Activated T-cell treated with anti-CD3 and anti-CD28 coated beads, Interleukin-2, amount 50 U/mL, for 4 hours (primary cell): ENCODE data around the gene GLT8D1. TPM values are rescaled to one million over a fixed set of nuclear protein-coding genes. Genes with fewer than 3 reads are reported as not detected.
A peak's percentile ranks its signal among the peaks of the same experiment; 100 is the strongest.

ENCODE experiments used
- ATAC-seq, 2 donors: fragments of 200-7000 bp; cut with Tn5 transposase; one replicate each; pipeline ENCODE4 v1.10.0; 2021
- DNase-seq: peaks from one replicate; pipeline ENCODE4 v3.0.0-alpha.2; 2020
- H3K27me3 Mint-ChIP-seq: one replicate; pipeline ENCODE4 v1.8.0; 2021; ENCODE audit warnings: low read depth, mixed read lengths
- H3K36me3 Mint-ChIP-seq: one replicate; pipeline ENCODE4 v1.8.0; 2022; ENCODE audit warnings: mixed read lengths; ENCODE audit not compliant: insufficient read depth
- H3K4me1 Mint-ChIP-seq: one replicate; pipeline ENCODE4 v1.8.0; 2021; ENCODE audit warnings: low read depth, mixed read lengths
- H3K4me3 Mint-ChIP-seq: one replicate; pipeline ENCODE4 v1.8.0; 2021; ENCODE audit warnings: mild to moderate bottlenecking, moderate library complexity, mixed read lengths
- H3K9me3 Mint-ChIP-seq: one replicate; pipeline ENCODE4 v1.8.0; 2021; ENCODE audit warnings: mixed read lengths
- total RNA-seq, 3 donors: library from RNA; stranded (reverse); gene quantifications; one replicate each; pipeline ENCODE4 v1.2.1, GENCODE V29; 2021

The GLT8D1 gene
- total RNA-seq, 3 donors from 2014 or later, result 30.1 to 31.9 (median 30.6) TPM

DNA sequence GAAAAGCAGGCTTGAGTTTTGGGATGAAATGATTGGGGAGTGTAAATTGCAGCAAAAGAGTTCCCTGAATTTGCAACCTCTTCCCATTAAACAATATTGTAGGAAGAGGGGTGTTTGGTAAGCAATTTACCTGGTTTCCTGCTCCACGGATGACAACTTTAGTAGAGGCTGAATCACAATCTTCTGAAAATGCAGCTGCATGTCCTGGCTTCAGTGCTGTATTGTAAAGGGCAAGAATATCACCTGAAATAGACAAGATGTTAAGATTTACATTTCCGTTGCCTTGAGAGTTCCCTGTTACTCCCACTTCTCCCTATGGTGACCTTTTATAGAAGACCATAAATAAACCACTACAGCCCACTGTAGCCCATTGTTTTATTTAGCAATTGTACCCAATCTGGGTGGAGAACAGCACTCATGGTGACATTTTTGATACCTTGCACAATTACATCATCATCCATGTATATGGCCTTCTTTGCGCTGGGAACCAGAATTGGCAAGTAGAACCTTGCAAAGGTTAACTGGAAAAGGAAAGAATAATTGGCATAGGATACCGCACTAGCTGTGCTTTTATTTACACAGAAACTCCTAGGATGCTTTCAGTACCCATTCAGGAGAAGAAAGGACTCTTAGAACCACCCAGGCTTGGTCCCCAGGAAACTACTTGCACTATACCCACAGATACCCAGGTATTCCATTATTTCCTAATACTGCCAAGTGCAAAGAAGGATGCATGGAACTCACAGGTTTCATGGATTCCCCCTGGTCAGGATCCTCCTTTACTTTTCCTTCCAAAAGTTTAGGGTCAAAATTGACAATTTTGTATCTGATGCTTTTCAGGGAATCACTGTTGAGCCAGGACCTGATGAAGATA is 9.6 kb downstream of the GLT8D1 start:
- peaks cover 45% of the 10 kb centered on the region for H3K36me3 Mint-ChIP-seq

DNA sequence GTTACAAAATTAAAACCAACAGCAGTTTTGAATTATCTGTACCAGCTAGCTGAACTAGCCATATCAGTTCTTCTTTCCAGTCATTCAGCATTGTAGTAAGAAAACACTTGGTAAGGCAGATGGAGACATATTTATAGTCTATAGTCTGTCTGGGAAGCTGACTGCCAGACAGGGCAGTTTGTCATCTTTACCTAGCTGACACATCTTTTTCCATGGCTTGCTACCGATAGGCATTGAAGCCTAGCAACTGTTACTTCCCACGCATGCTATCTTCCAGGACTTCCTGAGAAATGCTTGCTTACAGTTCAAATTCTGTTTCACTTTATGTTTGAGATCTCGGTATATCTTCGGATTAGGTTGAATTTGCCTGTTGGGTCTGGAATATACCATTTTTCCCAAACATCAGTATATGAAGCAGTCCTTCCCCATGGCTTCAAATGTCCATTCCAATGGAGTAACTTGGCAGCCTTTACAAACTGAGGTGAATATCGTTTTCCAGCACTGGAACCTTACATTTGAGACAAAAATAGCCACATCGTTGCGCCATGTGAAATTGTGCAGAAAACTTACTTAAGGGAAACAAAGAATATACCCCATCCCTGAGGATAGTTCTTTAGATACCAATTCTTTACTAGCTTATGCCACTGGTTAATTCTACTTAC is 10.9 kb downstream of the GLT8D1 start:
- ATAC-seq (peak in 1 of 2 donors; percentile 14), DNase-seq (no peak)
- Mint-ChIP-seq H3K27me3 (no peaks in the 10 kb centered on the region), H3K4me1 (peaks cover 32% of the 10 kb centered on the region), H3K36me3 (peaks cover 55% of the 10 kb centered on the region), H3K4me3 (no peak overlapping the region), H3K9me3 (no peaks in the 10 kb centered on the region)

More for the DNA sequence above, 9.6 kb downstream of the GLT8D1 start:
- ATAC-seq (no peak), DNase-seq (no peak)
- H3K9me3 Mint-ChIP-seq, result no peaks in the 10 kb centered on the region
- H3K4me1 Mint-ChIP-seq, result peaks cover 23% of the 10 kb centered on the region
- H3K27me3 Mint-ChIP-seq, result no peaks in the 10 kb centered on the region
- no peak overlapping the region for H3K4me3 Mint-ChIP-seq

DNA sequence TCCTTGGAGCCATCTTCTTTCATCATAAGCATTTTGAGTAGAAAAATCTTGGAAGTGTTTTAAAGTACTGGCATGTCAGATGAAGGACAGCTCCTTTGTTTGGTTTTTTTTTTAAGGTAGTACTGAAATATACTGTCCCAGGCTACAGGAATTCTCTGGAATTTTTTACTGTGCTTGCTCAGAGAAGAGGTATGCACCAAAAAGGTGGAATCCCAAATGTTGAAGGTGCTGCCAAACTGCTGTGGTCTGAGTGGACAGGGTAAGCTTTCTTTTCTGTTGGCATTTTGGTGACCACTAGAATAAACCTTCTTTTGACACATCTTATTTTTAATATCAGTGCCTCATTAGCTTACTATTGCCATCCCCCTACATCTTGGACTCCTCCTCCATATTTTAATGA is 12.5 kb downstream of the GLT8D1 start:
- Mint-ChIP-seq H3K4me1 (peaks cover 48% of the 10 kb centered on the region), H3K4me3 (no peak overlapping the region), H3K9me3 (no peaks in the 10 kb centered on the region), H3K27me3 (no peaks in the 10 kb centered on the region), H3K36me3 (peaks cover 71% of the 10 kb centered on the region)
- ATAC-seq (no peak), DNase-seq (no peak)

DNA sequence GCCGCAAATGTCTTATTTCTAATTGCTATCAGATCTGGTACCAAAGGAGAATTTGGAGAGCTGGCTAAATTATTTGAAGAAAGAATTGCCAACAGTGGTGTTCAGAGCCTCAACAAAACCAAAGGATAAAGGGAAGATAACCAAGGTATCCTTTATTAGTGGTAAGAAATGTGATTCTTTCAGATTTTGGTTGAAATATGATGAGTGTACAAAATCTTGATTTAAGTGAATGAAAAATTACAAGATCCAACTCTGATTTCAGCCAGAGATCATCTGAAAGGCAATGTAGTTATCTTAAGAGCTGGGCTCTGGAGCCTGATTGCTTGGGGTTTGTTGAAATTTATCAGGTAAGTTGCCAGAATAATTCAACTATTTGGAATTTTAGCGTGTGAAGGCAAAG is 15.0 kb downstream of the GLT8D1 start:
- Mint-ChIP-seq H3K4me1 (peaks cover 61% of the 10 kb centered on the region), H3K9me3 (no peaks in the 10 kb centered on the region), H3K27me3 (no peaks in the 10 kb centered on the region), H3K4me3 (peak overlapping the region; percentile 19), H3K36me3 (peaks cover 77% of the 10 kb centered on the region)
- DNase-seq (no peak), ATAC-seq (no peak)

DNA sequence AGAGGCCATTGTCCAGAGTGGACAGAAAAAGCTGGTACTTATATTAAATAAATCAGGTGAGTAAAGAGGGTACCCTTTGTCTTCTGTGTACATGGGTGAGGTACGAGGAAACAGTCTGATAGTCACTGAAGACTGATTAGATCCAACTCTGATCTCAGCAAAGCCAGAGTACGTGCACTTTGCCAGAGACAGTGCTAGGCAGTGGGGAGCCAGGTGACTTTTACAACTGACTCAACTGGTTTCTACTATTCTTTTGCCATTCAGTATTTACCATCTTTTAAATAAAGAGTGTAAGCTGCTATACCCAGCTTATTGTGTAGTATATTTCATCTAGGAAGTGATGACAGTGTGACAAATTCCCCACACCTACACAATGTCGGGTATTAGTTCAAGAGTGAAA is 16.4 kb downstream of the GLT8D1 start:
- peak overlapping the region; percentile 93 for H3K4me3 Mint-ChIP-seq
- peaks cover 66% of the 10 kb centered on the region for H3K4me1 Mint-ChIP-seq
- no peaks in the 10 kb centered on the region for H3K27me3 Mint-ChIP-seq
- no peaks in the 10 kb centered on the region for H3K9me3 Mint-ChIP-seq
- DNase-seq (no peak), ATAC-seq (no peak)
- H3K36me3 Mint-ChIP-seq, result peaks cover 68% of the 10 kb centered on the region

DNA sequence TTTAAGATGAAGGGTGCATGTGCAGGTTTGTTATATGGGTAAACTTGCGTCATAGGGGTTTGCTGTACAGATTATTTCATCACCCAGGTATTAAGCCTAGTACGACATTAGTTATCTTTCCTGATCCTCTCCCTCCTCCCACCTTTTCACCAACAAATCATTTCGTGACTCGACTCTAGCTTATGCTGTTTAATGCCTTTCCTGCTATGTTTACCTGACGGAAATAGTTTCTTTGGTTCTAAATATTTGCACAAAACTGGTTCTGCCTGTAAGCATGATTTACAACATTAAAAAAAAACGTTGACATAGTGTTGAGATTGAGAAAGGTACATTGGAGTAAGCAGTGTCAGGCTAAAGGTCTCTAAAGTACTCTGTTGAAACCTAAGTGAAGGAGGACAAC is 17.3 kb downstream of the GLT8D1 start:
- peaks cover 60% of the 10 kb centered on the region for H3K36me3 Mint-ChIP-seq
- H3K9me3 Mint-ChIP-seq, result no peaks in the 10 kb centered on the region
- peaks cover 60% of the 10 kb centered on the region for H3K4me1 Mint-ChIP-seq
- no peak for DNase-seq
- peak overlapping the region; percentile 93 for H3K4me3 Mint-ChIP-seq
- no peak for ATAC-seq
- no peaks in the 10 kb centered on the region for H3K27me3 Mint-ChIP-seq

DNA sequence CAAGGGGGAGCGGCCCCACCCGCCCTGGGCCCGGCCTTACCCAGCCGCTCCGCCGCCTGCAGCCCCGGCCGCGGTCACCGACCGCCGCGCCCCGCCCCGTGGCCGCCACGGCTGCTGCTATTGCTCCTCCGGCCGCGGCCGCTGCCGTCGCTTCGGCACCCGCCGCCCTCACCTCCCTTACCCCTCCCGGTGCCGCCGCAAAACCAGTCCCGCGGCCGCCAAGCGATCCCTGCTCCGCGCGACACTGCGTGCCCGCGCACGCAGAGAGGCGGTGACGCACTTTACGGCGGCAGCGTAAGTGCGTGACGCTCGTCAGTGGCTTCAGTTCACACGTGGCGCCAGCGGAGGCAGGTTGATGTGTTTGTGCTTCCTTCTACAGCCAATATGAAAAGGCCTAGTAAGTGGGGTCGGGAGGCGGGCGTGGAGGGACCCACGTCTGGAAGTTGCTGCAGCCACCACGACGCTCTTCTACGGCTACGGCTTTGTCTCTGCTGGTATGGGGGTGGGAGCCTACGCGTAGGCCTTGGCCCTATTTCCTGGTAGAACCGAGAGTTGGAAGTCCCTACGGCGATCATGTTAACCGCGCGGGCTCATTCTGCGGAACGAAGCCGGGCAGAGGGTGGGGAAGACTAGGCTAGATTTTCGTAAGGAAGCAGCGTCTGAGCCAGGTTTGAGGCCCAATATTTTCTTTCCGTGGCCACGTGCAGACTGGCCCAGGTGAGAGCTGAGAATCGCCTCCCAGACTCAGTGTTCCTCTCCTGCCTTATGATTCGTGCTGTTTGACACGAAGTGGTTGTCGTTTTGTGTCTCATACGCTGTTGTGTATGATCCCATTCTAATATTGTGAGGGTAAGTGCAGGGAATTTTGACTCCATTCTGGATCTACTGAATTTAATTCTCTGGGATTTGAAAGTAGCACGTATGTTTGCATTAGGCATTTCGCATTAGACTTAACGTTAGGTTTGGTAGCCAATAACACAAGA is 19.6 kb downstream of the GLT8D1 start, which contains the start of the genes GNL3 and PBRM1:
Gene GNL3 (plus strand): TSS at position 324 of the 983 bp plus-strand sequence. CDS start 61 bp downstream, at position 385.
Gene PBRM1 (minus strand): TSS at position 205 of the 983 bp plus-strand sequence.
- H3K4me1 Mint-ChIP-seq, result peaks cover 69% of the 10 kb centered on the region
- H3K27me3 Mint-ChIP-seq, result no peaks in the 10 kb centered on the region
- H3K9me3 Mint-ChIP-seq, result no peaks in the 10 kb centered on the region
- ATAC-seq, result peak; percentile 73 to 75
- H3K36me3 Mint-ChIP-seq, result peaks cover 57% of the 10 kb centered on the region
- H3K4me3 Mint-ChIP-seq, result peak within 1 kb of the TSS; percentile 93
- DNase-seq, result peak; percentile 89

DNA sequence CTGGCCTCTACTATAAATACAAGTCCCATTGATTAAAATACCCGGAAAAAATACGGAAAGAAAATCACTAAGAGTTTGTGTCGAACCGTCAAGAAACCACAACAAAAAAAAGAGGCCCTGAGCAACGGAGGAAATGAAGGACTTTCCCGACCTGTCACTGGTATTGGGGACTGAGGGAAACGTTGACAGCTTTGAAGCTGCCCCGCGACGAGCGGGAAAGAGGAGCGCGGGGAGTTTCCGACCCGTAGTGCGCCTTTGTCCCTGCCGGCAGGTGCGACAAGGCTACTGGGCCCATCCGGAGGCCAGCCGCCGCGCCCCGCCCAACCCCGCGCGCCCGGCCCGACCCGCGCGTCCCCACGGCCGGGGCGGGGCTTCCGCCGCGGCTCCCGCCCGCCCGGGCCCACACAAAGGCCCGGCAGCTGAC is 20.3 kb downstream of the GLT8D1 start:
- Mint-ChIP-seq H3K4me3 (peak overlapping the region; percentile 90), H3K4me1 (peaks cover 66% of the 10 kb centered on the region), H3K36me3 (peaks cover 54% of the 10 kb centered on the region), H3K27me3 (no peaks in the 10 kb centered on the region), H3K9me3 (no peaks in the 10 kb centered on the region)
- DNase-seq, result peak; percentile 62
- ATAC-seq, result peak; percentile 80 to 82

DNA sequence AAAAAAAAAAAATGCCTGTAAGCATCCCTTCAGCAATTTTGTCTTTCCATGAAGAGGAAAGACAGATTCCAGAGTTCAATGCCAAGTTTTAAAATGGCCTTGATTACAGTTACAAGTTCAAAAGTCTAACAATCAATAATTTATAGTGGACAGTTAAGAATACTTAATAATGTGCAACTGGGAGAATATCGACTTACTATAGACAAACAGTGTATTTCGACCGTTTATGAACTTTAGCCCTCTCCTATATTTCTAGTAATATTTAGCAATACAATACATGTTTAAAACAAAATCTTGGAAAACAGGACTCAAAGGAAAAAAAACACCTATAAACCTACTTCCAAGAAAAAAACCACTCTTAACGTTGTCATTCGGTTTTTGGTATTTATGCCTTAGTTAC is 21.4 kb downstream of the GLT8D1 start:
- no peak for DNase-seq
- Mint-ChIP-seq H3K27me3 (no peaks in the 10 kb centered on the region), H3K36me3 (peaks cover 53% of the 10 kb centered on the region), H3K4me3 (peak overlapping the region; percentile 90), H3K4me1 (peaks cover 67% of the 10 kb centered on the region), H3K9me3 (no peaks in the 10 kb centered on the region)
- no peak for ATAC-seq

DNA sequence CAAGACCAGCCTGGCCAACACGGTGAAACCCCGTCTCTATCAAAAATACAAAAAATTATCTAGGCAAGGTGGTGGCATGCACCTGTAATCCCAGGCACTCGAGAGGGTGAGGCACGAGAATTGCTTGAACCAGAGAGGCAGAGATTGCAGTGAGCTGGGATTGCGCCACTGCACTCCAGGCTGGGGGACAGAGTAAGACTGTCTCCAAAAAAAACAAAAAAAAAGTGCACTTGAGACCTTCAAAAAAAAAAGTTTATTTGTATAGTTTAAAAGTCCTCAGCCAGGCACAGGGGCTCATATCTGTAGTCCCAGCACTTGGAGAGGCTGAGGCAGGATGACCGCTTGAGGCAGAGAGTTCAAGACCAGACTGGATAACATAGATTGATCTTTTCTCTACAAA is 22.0 kb downstream of the GLT8D1 start:
- Mint-ChIP-seq H3K4me1 (peaks cover 64% of the 10 kb centered on the region), H3K4me3 (peak overlapping the region; percentile 90), H3K27me3 (no peaks in the 10 kb centered on the region), H3K9me3 (no peaks in the 10 kb centered on the region), H3K36me3 (peaks cover 53% of the 10 kb centered on the region)
- DNase-seq, result no peak
- ATAC-seq, result no peak

DNA sequence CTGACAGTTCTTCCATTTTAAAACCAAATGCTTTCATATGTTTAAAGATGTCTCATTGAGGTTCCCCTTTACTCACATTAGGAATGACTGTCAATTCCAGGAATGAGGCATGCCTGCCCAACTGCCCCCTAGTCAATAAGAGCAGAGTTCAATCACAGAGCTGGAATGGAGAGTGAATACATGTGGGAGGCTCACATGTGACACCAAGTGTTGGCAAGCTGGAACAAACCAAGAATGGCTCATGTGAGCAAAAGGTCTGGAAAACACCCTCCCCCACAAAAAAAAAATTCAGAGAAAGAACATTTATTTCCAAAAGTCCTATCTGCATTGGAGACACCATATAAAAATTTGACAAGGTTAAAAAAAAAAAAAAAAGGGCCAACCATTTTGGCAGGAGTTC is 23.6 kb downstream of the GLT8D1 start:
- H3K4me1 Mint-ChIP-seq, result peaks cover 48% of the 10 kb centered on the region
- H3K36me3 Mint-ChIP-seq, result peaks cover 44% of the 10 kb centered on the region
- peak overlapping the region; percentile 38 for H3K4me3 Mint-ChIP-seq
- H3K27me3 Mint-ChIP-seq, result no peaks in the 10 kb centered on the region
- no peak for DNase-seq
- H3K9me3 Mint-ChIP-seq, result no peaks in the 10 kb centered on the region
- ATAC-seq, result peak; percentile 35 to 36

DNA sequence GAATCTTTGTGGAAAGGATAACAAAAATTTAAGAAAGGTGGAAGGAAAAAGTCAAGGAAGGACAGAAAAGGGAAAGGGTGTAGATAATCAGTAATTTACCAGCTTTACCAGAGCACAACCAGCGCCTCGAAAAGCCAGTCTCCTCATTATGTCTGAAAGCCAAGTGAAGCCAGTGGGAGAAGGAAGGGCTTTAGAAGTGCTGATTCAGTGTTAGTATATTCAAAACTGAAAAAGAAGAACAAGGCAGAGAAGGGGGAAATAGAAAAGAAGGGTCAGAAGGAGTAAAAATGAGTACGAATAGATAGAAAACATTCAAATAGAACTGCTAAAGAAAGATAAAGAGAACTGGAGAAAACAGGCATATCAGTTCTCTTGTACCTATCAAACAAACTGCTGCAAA is 24.0 kb downstream of the GLT8D1 start:
- Mint-ChIP-seq H3K4me1 (peaks cover 44% of the 10 kb centered on the region), H3K36me3 (peaks cover 44% of the 10 kb centered on the region), H3K4me3 (peak overlapping the region; percentile 35), H3K9me3 (no peaks in the 10 kb centered on the region), H3K27me3 (no peaks in the 10 kb centered on the region)
- DNase-seq (no peak), ATAC-seq (no peak)

DNA sequence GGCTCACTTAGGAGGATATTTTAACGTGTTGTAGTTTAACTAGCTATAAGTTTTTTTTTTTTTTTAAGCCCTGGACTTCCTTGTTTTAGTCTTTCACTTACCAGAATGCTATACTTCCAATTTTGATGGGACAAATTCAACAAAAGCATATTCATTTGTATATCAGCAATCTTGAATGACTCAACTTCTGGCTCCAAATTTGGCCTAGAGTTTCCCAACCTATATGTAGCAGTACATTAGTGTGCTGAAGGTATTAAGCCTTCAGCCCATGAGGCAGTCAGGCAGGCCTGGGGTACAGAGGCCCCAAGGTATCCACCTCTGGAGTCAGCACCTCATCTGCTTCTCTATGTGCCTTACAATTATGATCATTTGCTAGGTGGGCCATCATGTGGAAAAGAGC is 25.8 kb downstream of the GLT8D1 start:
- H3K4me1 Mint-ChIP-seq, result peaks cover 40% of the 10 kb centered on the region
- H3K9me3 Mint-ChIP-seq, result no peaks in the 10 kb centered on the region
- no peak overlapping the region for H3K4me3 Mint-ChIP-seq
- peaks cover 46% of the 10 kb centered on the region for H3K36me3 Mint-ChIP-seq
- DNase-seq (no peak), ATAC-seq (no peak)
- no peaks in the 10 kb centered on the region for H3K27me3 Mint-ChIP-seq

DNA sequence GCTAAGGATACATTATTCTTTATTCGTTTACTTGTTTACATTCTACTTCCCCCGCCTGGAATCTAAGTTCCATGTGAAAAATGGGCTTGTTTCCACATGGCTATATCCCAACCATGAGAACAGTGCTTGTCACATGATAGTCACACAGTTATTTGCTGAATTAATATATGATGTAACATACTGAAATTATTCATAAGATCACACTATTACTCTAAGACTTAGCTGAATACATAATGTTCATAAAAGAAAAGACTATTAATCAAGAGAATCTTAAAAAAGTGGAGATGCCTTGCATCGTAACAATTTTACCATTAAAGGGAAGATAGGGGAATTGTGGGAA is 26.4 kb downstream of the GLT8D1 start:
- Mint-ChIP-seq H3K27me3 (no peaks in the 10 kb centered on the region), H3K36me3 (peaks cover 43% of the 10 kb centered on the region), H3K9me3 (no peaks in the 10 kb centered on the region), H3K4me3 (no peak overlapping the region), H3K4me1 (peaks cover 34% of the 10 kb centered on the region)
- ATAC-seq, result no peak
- DNase-seq, result no peak
